ENCODE measurements around the gene SCGB1D4.
"Not testable (repeated sequence)": the region's sequence is repeated elsewhere in the genome, so short reads cannot be mapped to it uniquely, and the experiment has no call there.

The SCGB1D4 gene

DNA sequence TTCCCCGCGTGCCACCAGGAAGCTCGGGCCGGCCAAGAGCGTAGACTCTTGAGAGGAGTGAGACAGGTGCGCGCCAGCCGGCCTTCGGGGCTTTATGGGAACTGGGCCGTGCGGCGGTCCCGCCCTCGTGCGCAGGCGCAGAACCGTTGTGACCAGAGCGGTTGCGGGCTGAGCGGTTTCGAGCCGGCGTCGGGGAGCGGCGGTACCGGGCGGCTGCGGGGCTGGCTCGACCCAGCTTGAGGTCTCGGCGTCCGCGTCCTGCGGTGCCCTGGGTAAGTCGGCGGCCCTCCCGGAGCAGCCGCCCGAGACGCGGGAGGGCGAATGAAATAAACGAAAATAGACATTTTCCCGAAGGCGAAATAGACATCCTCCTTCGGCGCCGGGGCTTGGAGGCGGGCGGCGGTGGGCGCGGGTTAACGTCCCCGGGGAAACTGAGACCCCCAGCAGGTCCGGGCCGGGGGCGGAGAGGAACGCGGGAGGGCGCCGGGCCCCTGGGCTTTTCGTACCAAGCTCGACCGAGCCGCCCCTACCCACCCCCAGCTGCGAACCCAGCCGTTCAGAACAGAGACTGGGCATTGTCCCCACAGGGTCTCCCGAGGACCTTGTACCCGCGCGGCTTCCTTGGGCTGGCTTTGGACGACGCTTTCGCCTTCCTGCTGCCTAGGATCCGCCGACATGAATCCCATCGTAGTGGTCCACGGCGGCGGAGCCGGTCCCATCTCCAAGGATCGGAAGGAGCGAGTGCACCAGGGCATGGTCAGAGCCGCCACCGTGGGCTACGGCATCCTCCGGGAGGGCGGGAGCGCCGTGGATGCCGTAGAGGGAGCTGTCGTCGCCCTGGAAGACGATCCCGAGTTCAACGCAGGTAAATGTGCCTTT, 38.7 kb upstream of the SCGB1D4 start, which contains the start of gene ASRGL1:
Gene ASRGL1, plus strand, starts transcription at position 146 of the 879 bp plus-strand sequence. Its CDS starts 530 bp downstream, at position 676.
- peak within 1 kb of the TSS; percentile 62 for H3K4me3 ChIP-seq (ENCODE audit: low read depth, low read length)
- no peak for TF ChIP-seq CTCF (IDR thresholded peaks at IDR 0.05; ENCODE audit: low read depth, low read length)

- H3K4me3 ChIP-seq (ENCODE audit: low read depth, low read length): peak overlapping the region; percentile 62
Measured at GRCh38 chr11:62336949-62337302, 38.1 kb upstream of the SCGB1D4 start.

GRCh38 chr11:62333768-62334167, 34.9 kb upstream of the SCGB1D4 start:
- no peak for TF ChIP-seq CTCF (IDR thresholded peaks at IDR 0.05; ENCODE audit: low read depth, low read length)
- no peak overlapping the region for H3K4me3 ChIP-seq (ENCODE audit: low read depth, low read length)

- not testable (repeated sequence) for H3K4me3 ChIP-seq (ENCODE audit: low read depth, low read length)
Measured at GRCh38 chr11:62331264-62331663, 32.4 kb upstream of the SCGB1D4 start.

DNA sequence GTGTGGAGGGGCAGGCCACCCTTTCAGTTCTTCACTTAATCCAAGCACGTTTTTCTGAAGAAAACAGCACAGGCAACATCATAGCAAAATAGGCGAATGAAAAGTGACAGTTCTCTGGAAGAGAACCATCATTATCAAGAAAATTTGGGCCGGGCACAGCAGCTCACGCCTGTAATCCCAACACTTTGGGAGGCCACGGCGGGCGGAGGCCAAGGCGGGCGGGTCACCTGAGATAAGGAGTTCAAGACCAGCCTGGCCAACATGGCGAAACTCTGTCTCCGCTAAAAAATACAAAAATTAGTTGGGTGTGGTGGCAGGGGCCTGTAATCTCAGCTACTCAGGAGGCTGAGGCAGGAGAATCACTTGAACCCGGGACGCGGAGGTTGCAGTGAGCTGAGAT, 28.7 kb upstream of the SCGB1D4 start:
- not testable (repeated sequence) for H3K4me3 ChIP-seq (ENCODE audit: low read depth, low read length)

GRCh38 chr11:62326719-62327118, 27.8 kb upstream of the SCGB1D4 start:
- not testable (repeated sequence) for H3K4me3 ChIP-seq (ENCODE audit: low read depth, low read length)

DNA sequence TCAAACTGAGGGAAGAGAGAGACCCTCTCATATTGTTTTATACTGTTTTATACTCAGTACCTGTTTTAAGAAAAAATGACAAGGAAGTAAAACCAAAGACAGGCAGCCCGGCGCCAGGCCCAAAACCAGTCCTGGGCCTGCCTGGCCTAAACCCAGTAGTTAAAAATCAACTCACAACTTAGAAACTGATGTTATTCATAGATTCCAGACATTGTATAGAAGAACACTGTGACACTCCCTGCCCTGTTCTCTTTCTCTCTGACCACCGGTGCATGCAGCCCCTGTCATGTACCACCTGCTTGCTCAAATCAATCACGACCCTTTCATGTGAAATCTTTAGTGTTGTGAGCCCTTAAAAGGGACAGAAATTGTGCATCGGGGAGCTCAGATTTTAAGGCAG, 26.9 kb upstream of the SCGB1D4 start:
- not testable (repeated sequence) for H3K4me3 ChIP-seq (ENCODE audit: low read depth, low read length)

DNA sequence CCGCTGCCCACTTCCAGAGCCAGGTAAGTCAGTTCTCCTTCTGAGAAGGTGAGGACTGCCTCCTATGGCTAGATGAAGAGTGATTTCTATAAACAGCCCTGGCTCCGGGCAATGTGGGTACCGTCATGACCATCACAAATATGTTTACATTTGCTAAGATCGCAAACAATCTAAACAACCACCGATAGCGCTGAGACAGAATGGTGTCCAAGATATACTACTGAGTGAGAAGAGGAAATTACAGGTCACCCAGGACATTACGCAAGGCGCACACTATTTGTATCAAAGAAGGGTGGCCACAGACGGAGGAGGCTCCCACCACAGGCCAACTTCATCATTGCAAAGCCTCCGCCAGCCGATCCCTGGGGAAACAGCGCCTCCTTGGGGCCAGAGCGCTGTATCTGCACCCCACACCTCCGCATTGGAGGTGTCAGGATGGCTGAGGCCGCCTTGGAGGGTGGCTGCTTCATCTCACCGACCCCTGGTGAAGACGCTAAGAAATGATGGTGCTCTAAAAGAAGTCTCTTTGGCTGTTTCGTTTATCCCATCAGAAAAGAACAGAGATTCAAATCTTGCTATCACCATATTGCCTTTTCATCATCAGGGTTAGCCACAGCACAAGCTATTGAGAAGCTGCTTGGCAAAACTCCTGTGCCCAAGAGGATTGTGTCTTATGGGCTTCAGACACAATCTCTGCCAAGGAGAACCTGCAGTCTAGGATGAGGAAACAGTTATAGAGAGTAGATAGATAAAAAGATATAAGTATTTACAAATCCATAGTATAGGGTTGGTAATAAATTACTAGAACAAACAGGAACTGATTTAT, 26.1 kb upstream of the SCGB1D4 start:
- TF ChIP-seq CTCF (IDR thresholded peaks at IDR 0.05; ENCODE audit: low read depth, low read length): peak; percentile 58
- no peak overlapping the region for H3K4me3 ChIP-seq (ENCODE audit: low read depth, low read length)

DNA sequence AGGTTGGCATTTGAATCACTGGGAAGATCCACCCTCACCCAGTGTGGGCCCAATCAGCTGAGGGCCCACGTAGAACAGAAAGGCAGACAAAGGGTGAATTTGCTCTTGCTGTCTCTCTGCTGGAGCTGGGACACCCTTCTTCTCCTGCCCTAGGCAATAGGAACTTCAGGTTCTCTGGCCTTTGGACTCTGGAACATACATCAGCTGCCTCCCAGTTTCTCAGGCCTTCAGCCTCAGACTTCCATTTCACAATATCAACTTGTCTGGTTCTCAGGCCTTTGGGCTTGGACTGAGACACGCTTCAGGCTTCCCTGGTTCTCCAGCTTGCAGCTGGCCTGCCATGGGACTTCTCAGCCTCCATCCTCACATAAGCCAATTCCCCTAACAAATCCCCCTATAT, 23.6 kb upstream of the SCGB1D4 start:
- no peak for TF ChIP-seq CTCF (IDR thresholded peaks at IDR 0.05; ENCODE audit: low read depth, low read length)
- H3K4me3 ChIP-seq (ENCODE audit: low read depth, low read length): no peak overlapping the region

- H3K4me3 ChIP-seq (ENCODE audit: low read depth, low read length): no peak overlapping the region
Measured at GRCh38 chr11:62315431-62315830, 16.6 kb upstream of the SCGB1D4 start.

More at GRCh38 chr11:62315431-62315830, 16.6 kb upstream of the SCGB1D4 start:
- TF ChIP-seq CTCF (IDR thresholded peaks at IDR 0.05; ENCODE audit: low read depth, low read length): no peak
